NOMO-1 (cell line): ENCODE measurements around the gene FYCO1.

Experiments used
- DNase-seq, 2 experiments: peaks; one replicate each; lab custom pipeline; 2025; ENCODE audit not compliant: unreplicated experiment in 2 of 2; lab: John Stamatoyannopoulos, UW

FYCO1 gene

GRCh38 chr3:45921158-45922038, 74.2 kb downstream of the FYCO1 start:
- DNase-seq, result no peak

GRCh38 chr3:45917146-45917898, 78.3 kb downstream of the FYCO1 start:
- DNase-seq, result no peak

GRCh38 chr3:45915518-45916231, 79.9 kb downstream of the FYCO1 start:
- no peak for DNase-seq

- no peak for DNase-seq
Observed at GRCh38 chr3:45915059-45915439, 80.6 kb downstream of the FYCO1 start.

- DNase-seq, result no peak
Observed at GRCh38 chr3:45914362-45915058, 81.1 kb downstream of the FYCO1 start.

GRCh38 chr3:45912435-45912834, 83.2 kb downstream of the FYCO1 start:
- no peak for DNase-seq

- DNase-seq, result no peak
Observed at GRCh38 chr3:45911511-45912226, 84.0 kb downstream of the FYCO1 start.

- DNase-seq, result no peak
Observed at GRCh38 chr3:45910892-45911291, 84.7 kb downstream of the FYCO1 start.

- no peak for DNase-seq
Observed at GRCh38 chr3:45909542-45909941, 86.1 kb downstream of the FYCO1 start.

- no peak for DNase-seq
Observed at GRCh38 chr3:45908761-45909160, 86.9 kb downstream of the FYCO1 start.

- no peak for DNase-seq
Observed at GRCh38 chr3:45907769-45908705, 87.6 kb downstream of the FYCO1 start.

GRCh38 chr3:45906681-45907407, 88.8 kb downstream of the FYCO1 start:
- DNase-seq, result no peak

- DNase-seq, result no peak
Observed at GRCh38 chr3:45905755-45906154, 89.9 kb downstream of the FYCO1 start.

GRCh38 chr3:45904931-45905330, 90.7 kb downstream of the FYCO1 start:
- no peak for DNase-seq

- no peak for DNase-seq
Observed at GRCh38 chr3:45896956-45897355, 98.7 kb downstream of the FYCO1 start.

- no peak for DNase-seq
Observed at GRCh38 chr3:45895686-45896468, 99.7 kb downstream of the FYCO1 start.

- no peak for DNase-seq
Observed at GRCh38 chr3:45894015-45894414, 101.6 kb downstream of the FYCO1 start.

GRCh38 chr3:45892161-45892560, 103.5 kb downstream of the FYCO1 start:
- DNase-seq, result no peak
